WTC11 (cell line): ENCODE results near the gene TBC1D8B.

Experiments used
- ATF1 ChIP-seq: sonication (generic); formaldehyde crosslinking; IDR thresholded peaks from 2 replicates; pipeline ENCODE4 v1.8.1; 2023; ENCODE audit warnings: mild to moderate bottlenecking, moderate library complexity, missing genetic modification reagents
- CREB1 ChIP-seq: sonication (generic); formaldehyde crosslinking; IDR thresholded peaks from 2 replicates; pipeline ENCODE4 v1.8.0; 2023; ENCODE audit warnings: mild to moderate bottlenecking, missing genetic modification reagents
- NR1H2 ChIP-seq: sonication (generic); formaldehyde crosslinking; IDR thresholded peaks from 2 replicates; pipeline ENCODE4 v1.9.0; 2021; ENCODE audit warnings: mild to moderate bottlenecking, moderate library complexity, missing genetic modification reagents
- SP1 ChIP-seq: sonication (generic); formaldehyde crosslinking; conservative IDR thresholded peaks from 2 replicates; pipeline ENCODE4 v1.8.1; 2022; ENCODE audit warnings: missing genetic modification reagents
- TF ChIP-seq, protein P1 (sequence below): fragments of 200-600 bp; IDR thresholded peaks from 2 replicates; pipeline ENCODE4 v1.8.0; 2022; ENCODE audit warnings: antibody characterized with exemption
- TF ChIP-seq, protein P2 (sequence below): sonication (generic); formaldehyde crosslinking; IDR thresholded peaks from 2 replicates; pipeline ENCODE4 v1.8.0; 2022; ENCODE audit warnings: missing genetic modification reagents
- TF ChIP-seq, protein P3 (sequence below): sonication (generic); formaldehyde crosslinking; conservative IDR thresholded peaks from 2 replicates; pipeline ENCODE4 v1.8.1; 2022; ENCODE audit warnings: mild to moderate bottlenecking, missing genetic modification reagents

DNA sequence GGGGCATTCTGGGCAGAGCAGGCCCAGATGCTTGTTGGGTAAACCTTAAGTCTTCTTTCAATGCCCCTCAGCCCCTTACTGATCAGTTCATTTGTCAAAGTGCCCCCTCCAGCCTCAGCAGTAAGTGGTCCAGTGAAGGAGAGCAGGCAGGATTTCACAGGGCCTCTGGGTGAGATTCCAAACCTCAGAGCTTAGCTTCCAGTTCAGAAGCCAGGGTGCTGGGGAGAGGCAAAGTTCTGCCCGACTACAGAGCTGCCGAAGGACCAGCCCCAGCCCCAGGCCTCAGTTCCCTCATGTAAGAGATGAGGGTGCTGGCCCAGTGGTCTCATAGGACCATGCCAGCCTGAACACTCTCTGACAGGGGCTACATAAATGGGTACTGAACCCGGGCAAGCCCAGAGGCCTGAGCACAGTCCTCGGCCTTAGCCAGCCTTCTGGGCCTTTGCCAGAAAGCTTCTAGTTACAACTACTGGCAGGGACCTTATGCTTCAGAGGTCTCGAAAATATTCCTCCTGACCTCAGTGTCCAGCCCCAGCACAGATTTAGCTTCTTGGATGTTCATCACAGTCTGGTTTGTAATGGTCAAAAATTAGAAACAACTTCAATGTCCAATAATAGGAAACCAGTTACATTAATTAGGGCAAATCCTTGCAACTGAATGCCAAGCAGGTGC lies 101.5 kb downstream of the TBC1D8B start:
- TF ChIP-seq CREB1 (no peak), NR1H2 (CRISPR knock-in tag) (no peak), SP1 (CRISPR knock-in tag) (no peak), ATF1 (CRISPR knock-in tag) (no peak)
- TF ChIP-seq, protein P1, sequence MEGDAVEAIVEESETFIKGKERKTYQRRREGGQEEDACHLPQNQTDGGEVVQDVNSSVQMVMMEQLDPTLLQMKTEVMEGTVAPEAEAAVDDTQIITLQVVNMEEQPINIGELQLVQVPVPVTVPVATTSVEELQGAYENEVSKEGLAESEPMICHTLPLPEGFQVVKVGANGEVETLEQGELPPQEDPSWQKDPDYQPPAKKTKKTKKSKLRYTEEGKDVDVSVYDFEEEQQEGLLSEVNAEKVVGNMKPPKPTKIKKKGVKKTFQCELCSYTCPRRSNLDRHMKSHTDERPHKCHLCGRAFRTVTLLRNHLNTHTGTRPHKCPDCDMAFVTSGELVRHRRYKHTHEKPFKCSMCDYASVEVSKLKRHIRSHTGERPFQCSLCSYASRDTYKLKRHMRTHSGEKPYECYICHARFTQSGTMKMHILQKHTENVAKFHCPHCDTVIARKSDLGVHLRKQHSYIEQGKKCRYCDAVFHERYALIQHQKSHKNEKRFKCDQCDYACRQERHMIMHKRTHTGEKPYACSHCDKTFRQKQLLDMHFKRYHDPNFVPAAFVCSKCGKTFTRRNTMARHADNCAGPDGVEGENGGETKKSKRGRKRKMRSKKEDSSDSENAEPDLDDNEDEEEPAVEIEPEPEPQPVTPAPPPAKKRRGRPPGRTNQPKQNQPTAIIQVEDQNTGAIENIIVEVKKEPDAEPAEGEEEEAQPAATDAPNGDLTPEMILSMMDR: no peak
- TF ChIP-seq, protein P2, sequence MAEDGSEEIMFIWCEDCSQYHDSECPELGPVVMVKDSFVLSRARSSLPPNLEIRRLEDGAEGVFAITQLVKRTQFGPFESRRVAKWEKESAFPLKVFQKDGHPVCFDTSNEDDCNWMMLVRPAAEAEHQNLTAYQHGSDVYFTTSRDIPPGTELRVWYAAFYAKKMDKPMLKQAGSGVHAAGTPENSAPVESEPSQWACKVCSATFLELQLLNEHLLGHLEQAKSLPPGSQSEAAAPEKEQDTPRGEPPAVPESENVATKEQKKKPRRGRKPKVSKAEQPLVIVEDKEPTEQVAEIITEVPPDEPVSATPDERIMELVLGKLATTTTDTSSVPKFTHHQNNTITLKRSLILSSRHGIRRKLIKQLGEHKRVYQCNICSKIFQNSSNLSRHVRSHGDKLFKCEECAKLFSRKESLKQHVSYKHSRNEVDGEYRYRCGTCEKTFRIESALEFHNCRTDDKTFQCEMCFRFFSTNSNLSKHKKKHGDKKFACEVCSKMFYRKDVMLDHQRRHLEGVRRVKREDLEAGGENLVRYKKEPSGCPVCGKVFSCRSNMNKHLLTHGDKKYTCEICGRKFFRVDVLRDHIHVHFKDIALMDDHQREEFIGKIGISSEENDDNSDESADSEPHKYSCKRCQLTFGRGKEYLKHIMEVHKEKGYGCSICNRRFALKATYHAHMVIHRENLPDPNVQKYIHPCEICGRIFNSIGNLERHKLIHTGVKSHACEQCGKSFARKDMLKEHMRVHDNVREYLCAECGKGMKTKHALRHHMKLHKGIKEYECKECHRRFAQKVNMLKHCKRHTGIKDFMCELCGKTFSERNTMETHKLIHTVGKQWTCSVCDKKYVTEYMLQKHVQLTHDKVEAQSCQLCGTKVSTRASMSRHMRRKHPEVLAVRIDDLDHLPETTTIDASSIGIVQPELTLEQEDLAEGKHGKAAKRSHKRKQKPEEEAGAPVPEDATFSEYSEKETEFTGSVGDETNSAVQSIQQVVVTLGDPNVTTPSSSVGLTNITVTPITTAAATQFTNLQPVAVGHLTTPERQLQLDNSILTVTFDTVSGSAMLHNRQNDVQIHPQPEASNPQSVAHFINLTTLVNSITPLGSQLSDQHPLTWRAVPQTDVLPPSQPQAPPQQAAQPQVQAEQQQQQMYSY: no peak
- TF ChIP-seq, protein P3, sequence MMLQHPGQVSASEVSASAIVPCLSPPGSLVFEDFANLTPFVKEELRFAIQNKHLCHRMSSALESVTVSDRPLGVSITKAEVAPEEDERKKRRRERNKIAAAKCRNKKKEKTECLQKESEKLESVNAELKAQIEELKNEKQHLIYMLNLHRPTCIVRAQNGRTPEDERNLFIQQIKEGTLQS (CRISPR knock-in tag): no peak
